ENCODE data around the gene LPP. TPM values are rescaled to one million over a fixed set of nuclear protein-coding genes. Genes with fewer than 3 reads are reported as not detected.

Gene LPP
- total RNA-seq, 1 donor = 92.1 TPM

- DNase-seq (ENCODE audit: low read depth) = peak; percentile 14
- TF ChIP-seq, protein P1, sequence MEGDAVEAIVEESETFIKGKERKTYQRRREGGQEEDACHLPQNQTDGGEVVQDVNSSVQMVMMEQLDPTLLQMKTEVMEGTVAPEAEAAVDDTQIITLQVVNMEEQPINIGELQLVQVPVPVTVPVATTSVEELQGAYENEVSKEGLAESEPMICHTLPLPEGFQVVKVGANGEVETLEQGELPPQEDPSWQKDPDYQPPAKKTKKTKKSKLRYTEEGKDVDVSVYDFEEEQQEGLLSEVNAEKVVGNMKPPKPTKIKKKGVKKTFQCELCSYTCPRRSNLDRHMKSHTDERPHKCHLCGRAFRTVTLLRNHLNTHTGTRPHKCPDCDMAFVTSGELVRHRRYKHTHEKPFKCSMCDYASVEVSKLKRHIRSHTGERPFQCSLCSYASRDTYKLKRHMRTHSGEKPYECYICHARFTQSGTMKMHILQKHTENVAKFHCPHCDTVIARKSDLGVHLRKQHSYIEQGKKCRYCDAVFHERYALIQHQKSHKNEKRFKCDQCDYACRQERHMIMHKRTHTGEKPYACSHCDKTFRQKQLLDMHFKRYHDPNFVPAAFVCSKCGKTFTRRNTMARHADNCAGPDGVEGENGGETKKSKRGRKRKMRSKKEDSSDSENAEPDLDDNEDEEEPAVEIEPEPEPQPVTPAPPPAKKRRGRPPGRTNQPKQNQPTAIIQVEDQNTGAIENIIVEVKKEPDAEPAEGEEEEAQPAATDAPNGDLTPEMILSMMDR (IDR thresholded peaks at IDR 0.05; ENCODE audit: insufficient read depth, low read length) = no peak
- no peak overlapping the region for H3K4me3 ChIP-seq (ENCODE audit: low read depth, low read length)
These were observed 162.7 kb downstream of the LPP start for GRCh38 chr3:188316723-188317070.

DNA sequence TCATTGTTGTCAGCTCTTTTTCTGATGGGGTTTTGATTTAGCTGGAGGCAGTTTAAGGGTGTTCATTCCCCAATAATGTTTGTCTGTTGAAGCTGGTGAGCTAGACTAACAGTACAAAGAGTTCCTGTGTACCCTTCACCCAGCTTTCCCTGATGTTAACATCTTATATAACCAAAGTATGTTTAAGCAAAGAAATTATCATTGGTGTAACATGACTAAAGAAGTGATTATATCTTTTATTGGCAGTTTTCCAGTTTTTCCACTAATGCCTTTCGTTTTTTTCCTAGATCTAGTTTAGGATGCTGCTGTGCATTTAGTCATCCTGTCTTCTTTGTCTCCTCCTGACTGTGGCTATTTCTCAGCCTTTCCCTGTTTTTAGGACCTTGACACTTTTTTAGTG, 165.6 kb downstream of the LPP start:
- TF ChIP-seq, protein P1 (IDR thresholded peaks at IDR 0.05; ENCODE audit: insufficient read depth, low read length) = no peak
- no peak overlapping the region for H3K4me3 ChIP-seq (ENCODE audit: low read depth, low read length)
- DNase-seq (ENCODE audit: low read depth) = peak; percentile 45

DNA sequence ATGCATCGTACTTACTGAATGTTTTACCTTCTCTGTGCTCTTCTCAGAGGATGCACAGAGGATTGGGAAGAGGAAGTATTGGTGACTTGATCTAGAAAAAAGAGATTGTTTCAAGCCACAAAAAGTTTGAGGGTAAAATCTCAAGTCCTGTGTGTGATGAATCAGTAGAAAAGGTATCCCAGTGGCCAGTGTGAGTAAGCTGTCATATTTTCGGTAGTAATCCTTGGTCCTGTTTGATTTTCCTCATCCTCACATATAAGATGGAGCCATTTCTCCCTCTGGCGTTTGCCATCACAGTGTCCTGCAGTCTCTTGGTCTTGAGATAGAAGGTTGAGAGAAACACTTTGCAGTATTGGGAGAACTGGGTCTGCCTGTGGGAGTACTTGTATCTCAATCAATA, 166.8 kb downstream of the LPP start:
- H3K4me3 ChIP-seq (ENCODE audit: low read depth, low read length) = no peak overlapping the region
- peak; percentile 52 for DNase-seq (ENCODE audit: low read depth)
- TF ChIP-seq, protein P1 (IDR thresholded peaks at IDR 0.05; ENCODE audit: insufficient read depth, low read length) = peak; percentile 13

GRCh38 chr3:188321258-188321657, 167.3 kb downstream of the LPP start:
- TF ChIP-seq, protein P1 (IDR thresholded peaks at IDR 0.05; ENCODE audit: insufficient read depth, low read length) = no peak
- H3K4me3 ChIP-seq (ENCODE audit: low read depth, low read length) = no peak overlapping the region
- no peak for DNase-seq (ENCODE audit: low read depth)

GRCh38 chr3:188322135-188322887, 168.4 kb downstream of the LPP start:
- DNase-seq (ENCODE audit: low read depth) = no peak
- no peak overlapping the region for H3K4me3 ChIP-seq (ENCODE audit: low read depth, low read length)
- TF ChIP-seq, protein P1 (IDR thresholded peaks at IDR 0.05; ENCODE audit: insufficient read depth, low read length) = no peak

- TF ChIP-seq, protein P1 (IDR thresholded peaks at IDR 0.05; ENCODE audit: insufficient read depth, low read length) = no peak
- no peak overlapping the region for H3K4me3 ChIP-seq (ENCODE audit: low read depth, low read length)
- DNase-seq (ENCODE audit: low read depth) = no peak
These were observed 169.3 kb downstream of the LPP start for GRCh38 chr3:188323067-188323842.

Data from fibroblast of the aortic adventitia (primary cell).